HG03442 (cell line): ENCODE measurements around the gene AASDHPPT.
"Not testable (repeated sequence)": the region's sequence is repeated elsewhere in the genome, so short reads cannot be mapped to it uniquely, and the experiment has no call there.

Experiments
- ATAC-seq: cut with Tn5 transposase; IDR thresholded peaks from one replicate; pipeline ENCODE4 v1.9.1; 2021; ENCODE audit warnings: mild to moderate bottlenecking, moderate library complexity; ENCODE audit not compliant: unreplicated experiment

Gene AASDHPPT

GRCh38 chr11:106077609-106078455 is at the start of gene AASDHPPT:
AASDHPPT (plus strand) TSS chr11:106077662; CDS start chr11:106077711, 49 bp downstream.
- ATAC-seq: peak; percentile 16

GRCh38 chr11:106030609-106031008 is 46.9 kb upstream of the AASDHPPT start:
- no peak for ATAC-seq

- peak; percentile 75 for ATAC-seq
Observed at GRCh38 chr11:106031202-106031810, 46.2 kb upstream of the AASDHPPT start.

- no peak for ATAC-seq
Observed at GRCh38 chr11:106031936-106032335, 45.5 kb upstream of the AASDHPPT start.

GRCh38 chr11:106032861-106033260 is 44.6 kb upstream of the AASDHPPT start:
- ATAC-seq: no peak

- ATAC-seq: no peak
Observed at GRCh38 chr11:106043540-106043939, 33.9 kb upstream of the AASDHPPT start.

- ATAC-seq: no peak
Observed at GRCh38 chr11:106047631-106048030, 29.8 kb upstream of the AASDHPPT start.

- no peak for ATAC-seq
Observed at GRCh38 chr11:106049727-106050476, 27.6 kb upstream of the AASDHPPT start.

- no peak for ATAC-seq
Observed at GRCh38 chr11:106051103-106051502, 26.4 kb upstream of the AASDHPPT start.

GRCh38 chr11:106058377-106058776 is 19.1 kb upstream of the AASDHPPT start:
- not testable (repeated sequence) for ATAC-seq

- ATAC-seq: no peak
Observed at GRCh38 chr11:106059617-106060016, 17.8 kb upstream of the AASDHPPT start.

- no peak for ATAC-seq
Observed at GRCh38 chr11:106061249-106061784, 16.1 kb upstream of the AASDHPPT start.

GRCh38 chr11:106061954-106062949 is 15.2 kb upstream of the AASDHPPT start:
- ATAC-seq: peak; percentile 45

- ATAC-seq: peak; percentile 54
Observed at GRCh38 chr11:106063009-106063408, 14.5 kb upstream of the AASDHPPT start.

GRCh38 chr11:106070606-106071005 is 6.9 kb upstream of the AASDHPPT start:
- no peak for ATAC-seq

GRCh38 chr11:106072804-106073203 is 4.7 kb upstream of the AASDHPPT start:
- ATAC-seq: no peak

GRCh38 chr11:106076171-106076918 is 1.1 kb upstream of the AASDHPPT start:
- no peak for ATAC-seq

- ATAC-seq: peak; percentile 94
Observed at GRCh38 chr11:106076919-106077608, 398 bp upstream of the AASDHPPT start, which contains the start of gene KBTBD3. KBTBD3 (minus strand) TSS chr11:106077347; CDS start chr11:106059097, 18,250 bp downstream.

- ATAC-seq: no peak
Observed at GRCh38 chr11:106082096-106082495, 4.6 kb downstream of the AASDHPPT start.
